H9 (cell line): Measurements from ENCODE around the gene ARMC10. TPM values are rescaled to one million over a fixed set of nuclear protein-coding genes. Genes with fewer than 3 reads are reported as not detected.

ENCODE experiments used
- DNase-seq: peaks from one replicate; pipeline ENCODE4 v3.0.0-alpha.2; 2017
- H2AFZ ChIP-seq: one replicate; pipeline ENCODE4 v1.6.1; 2013; ENCODE audit warnings: mild to moderate bottlenecking, low read length, control low read depth, moderate library complexity
- H2AK5ac ChIP-seq: 2 replicates; pipeline ENCODE4 v1.6.1; 2013; ENCODE audit warnings: low read length, control low read depth, mixed read lengths; ENCODE audit not compliant: insufficient read length
- H2BK120ac ChIP-seq: one replicate; pipeline ENCODE4 v1.6.1; 2013; ENCODE audit warnings: low read depth, mild to moderate bottlenecking, low read length, control low read depth, inconsistent platforms; ENCODE audit not compliant: poor library complexity, severe bottlenecking
- H2BK12ac ChIP-seq: 2 replicates; pipeline ENCODE4 v1.6.1; 2013; ENCODE audit warnings: low read length, control low read depth, mixed read lengths, low read depth; ENCODE audit not compliant: insufficient read length
- H2BK15ac ChIP-seq: 2 replicates; pipeline ENCODE4 v1.6.1; 2013; ENCODE audit warnings: low read depth, low read length, control low read depth
- H2BK20ac ChIP-seq: one replicate; pipeline ENCODE4 v1.6.1; 2013; ENCODE audit warnings: low read depth, mild to moderate bottlenecking, low read length, control low read depth, inconsistent platforms; ENCODE audit not compliant: poor library complexity, severe bottlenecking
- H2BK5ac ChIP-seq: 2 replicates; pipeline ENCODE4 v1.6.1; 2013; ENCODE audit warnings: low read length, control low read depth, mixed read lengths; ENCODE audit not compliant: insufficient read length
- H3K14ac ChIP-seq: 2 replicates; pipeline ENCODE4 v1.6.1; 2013; ENCODE audit warnings: low read length, control low read depth; ENCODE audit not compliant: insufficient read depth
- H3K18ac ChIP-seq: 2 replicates; pipeline ENCODE4 v1.6.1; 2013; ENCODE audit warnings: low read depth, mild to moderate bottlenecking, mixed read lengths, low read length, control low read depth; ENCODE audit not compliant: insufficient read length
- H3K23ac ChIP-seq: 2 replicates; pipeline ENCODE4 v1.6.1; 2013; ENCODE audit warnings: low read length, control low read depth, mixed read lengths, low read depth; ENCODE audit not compliant: insufficient read length
- H3K23me2 ChIP-seq: 2 replicates; pipeline ENCODE4 v1.6.1; 2013; ENCODE audit warnings: low read depth, mild to moderate bottlenecking, mixed read lengths, low read length, control low read depth; ENCODE audit not compliant: insufficient read length, poor library complexity, severe bottlenecking
- H3K27ac ChIP-seq: 2 replicates; pipeline ENCODE4 v1.5.1; 2013; ENCODE audit warnings: low read length, control low read depth, mixed read lengths, low read depth; ENCODE audit not compliant: insufficient read length
- H3K27me3 ChIP-seq: 2 replicates; pipeline ENCODE4 v1.6.1; 2013; ENCODE audit warnings: low read length, control low read depth, inconsistent platforms; ENCODE audit not compliant: insufficient read depth
- H3K4ac ChIP-seq: 2 replicates; pipeline ENCODE4 v1.6.1; 2013; ENCODE audit warnings: low read depth, mild to moderate bottlenecking, control low read depth, inconsistent platforms, low read length, moderate library complexity
- H3K4me1 ChIP-seq: 2 replicates; pipeline ENCODE4 v1.6.1; 2013; ENCODE audit warnings: low read length, control low read depth, inconsistent platforms; ENCODE audit not compliant: insufficient read depth
- H3K4me2 ChIP-seq: 2 replicates; pipeline ENCODE4 v1.6.1; 2013; ENCODE audit warnings: low read length, control low read depth, mixed read lengths; ENCODE audit not compliant: insufficient read length, insufficient read depth
- H3K56ac ChIP-seq: 2 replicates; pipeline ENCODE4 v1.6.1; 2013; ENCODE audit warnings: low read depth, mild to moderate bottlenecking, mixed read lengths, low read length, control low read depth; ENCODE audit not compliant: insufficient read length
- H3K79me1 ChIP-seq: 2 replicates; pipeline ENCODE4 v1.6.1; 2013; ENCODE audit warnings: low read depth, mild to moderate bottlenecking, moderate library complexity, low read length, control low read depth, inconsistent platforms; ENCODE audit not compliant: insufficient read depth, poor library complexity, severe bottlenecking
- H3K79me2 ChIP-seq: 2 replicates; pipeline ENCODE4 v1.6.1; 2013; ENCODE audit warnings: low read length, control low read depth, inconsistent platforms; ENCODE audit not compliant: insufficient read depth
- H3K9ac ChIP-seq: 2 replicates; pipeline ENCODE4 v1.6.1; 2013; ENCODE audit warnings: low read length, control low read depth, mixed read lengths; ENCODE audit not compliant: insufficient read length; ENCODE audit errors: extremely low read depth
- H3K9me3 ChIP-seq: one replicate; pipeline ENCODE4 v1.6.1; 2013; ENCODE audit warnings: low read depth, low read length, inconsistent platforms; ENCODE audit not compliant: control insufficient read depth
- H3T11ph ChIP-seq: one replicate; pipeline ENCODE4 v1.6.1; 2013; ENCODE audit warnings: mild to moderate bottlenecking, low read length, control low read depth, inconsistent platforms
- H4K20me1 ChIP-seq: one replicate; pipeline ENCODE4 v1.6.1; 2013; ENCODE audit not compliant: control insufficient read depth, insufficient read length, insufficient read depth
- H4K5ac ChIP-seq: 2 replicates; pipeline ENCODE4 v1.6.1; 2013; ENCODE audit warnings: low read depth, mild to moderate bottlenecking, mixed read lengths, low read length, control low read depth; ENCODE audit not compliant: insufficient read length
- H4K8ac ChIP-seq: replicated peaks from 2 replicates; pipeline ENCODE4 v1.6.1; 2013; ENCODE audit warnings: low read length, control low read depth, mixed read lengths, low read depth; ENCODE audit not compliant: insufficient read length
- H4K91ac ChIP-seq: 2 replicates; pipeline ENCODE4 v1.6.1; 2013; ENCODE audit warnings: low read depth, mild to moderate bottlenecking, moderate library complexity, mixed read lengths, low read length, control low read depth; ENCODE audit not compliant: insufficient read length
- H3K27ac Mint-ChIP-seq, 3 experiments: 2 replicates in 2 of 3; 3 replicates in 1 of 3; pipeline ENCODE4 v1.8.0; 2020 to 2021; ENCODE audit warnings: mixed read lengths in 3 of 3, mild to moderate bottlenecking in 1 of 3, moderate library complexity in 1 of 3
- H3K27me3 Mint-ChIP-seq: 2 replicates; pipeline ENCODE4 v1.8.0; 2021; ENCODE audit warnings: low read depth, mild to moderate bottlenecking, moderate library complexity, mixed read lengths
- H3K36me3 Mint-ChIP-seq, 3 experiments: 2 replicates in 2 of 3; 3 replicates in 1 of 3; pipeline ENCODE4 v1.8.0; 2020 to 2021; ENCODE audit warnings: low read depth in 3 of 3, mixed read lengths in 3 of 3; ENCODE audit not compliant: insufficient read depth in 1 of 3
- H3K4me1 Mint-ChIP-seq, 2 experiments: 2 replicates each; pipeline ENCODE4 v1.8.0; 2020; ENCODE audit warnings: mixed read lengths in 2 of 2
- H3K4me3 Mint-ChIP-seq, 2 experiments: 2 replicates in 1 of 2; 3 replicates in 1 of 2; pipeline ENCODE4 v1.8.0; 2020 to 2021; ENCODE audit warnings: mild to moderate bottlenecking in 2 of 2, mixed read lengths in 2 of 2, moderate library complexity in 1 of 2
- H3K9me3 Mint-ChIP-seq, 2 experiments: 2 replicates in 1 of 2; 3 replicates in 1 of 2; pipeline ENCODE4 v1.8.0; 2020; ENCODE audit warnings: mild to moderate bottlenecking in 2 of 2, mixed read lengths in 2 of 2, moderate library complexity in 1 of 2
- CTCF ChIP-seq: fragments of 200-600 bp; sonication (generic); conservative IDR thresholded peaks from 3 replicates; pipeline ENCODE4 v1.8.0; 2021; ENCODE audit warnings: antibody characterized with exemption, mild to moderate bottlenecking
- WGBS: extraction: QIAGEN DNeasy Blood & Tissue Kit; methylation state at CpG from one replicate; pipeline ENCODE4 v1.1.7; 2013; ENCODE audit warnings: missing lambda C conversion rate, low lambda C conversion rate, mixed read lengths; ENCODE audit not compliant: insufficient read length; ENCODE audit errors: extremely low coverage; 5-methylcytosine and 5-hydroxymethylcytosine counted together
- total RNA-seq: library from RNA; stranded (reverse); gene quantifications from 2 replicates; pipeline ENCODE4 v1.2.1, GENCODE V29; 2021

ARMC10 gene
- total RNA-seq, 1 experiment from 2014 or later, result 46.8 TPM

DNA sequence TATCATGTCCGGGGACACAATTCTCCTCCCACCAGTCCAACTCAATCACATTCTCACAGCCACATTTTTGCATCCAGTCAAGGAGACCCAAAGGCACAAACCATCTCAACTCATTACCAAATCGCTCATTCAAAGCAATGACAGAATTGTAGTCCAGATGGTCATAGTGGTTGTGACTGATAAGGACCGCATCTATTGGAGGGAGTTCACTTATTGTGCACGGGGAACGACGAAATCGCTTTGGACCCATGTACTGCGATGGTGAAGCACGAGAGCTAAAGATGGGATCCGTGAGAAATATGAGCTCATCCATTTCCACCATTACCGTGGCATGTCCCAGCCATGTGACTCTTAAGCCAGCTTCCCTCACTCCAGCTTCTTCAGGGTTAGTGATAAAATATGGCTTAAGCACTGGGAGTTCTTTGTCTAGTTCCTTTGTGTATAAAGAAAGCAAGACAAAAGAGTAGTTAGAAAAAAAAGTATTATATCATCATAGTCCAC, 44.9 kb downstream of the ARMC10 start:
- Histone ChIP-seq H3K56ac (no peak overlapping the region), H2BK15ac (no peak overlapping the region), H4K5ac (no peak overlapping the region), H3T11ph (no peak overlapping the region), H3K14ac (no peak overlapping the region), H3K23ac (no peak overlapping the region), H3K79me2 (no peaks in the 10 kb centered on the region; the same call in 1 of the 2 replicates), H4K20me1 (no peaks in the 10 kb centered on the region), H2BK120ac (no peak overlapping the region), H3K9me3 (no peaks in the 10 kb centered on the region), H2BK12ac (no peak overlapping the region), H3K23me2 (no peaks in the 10 kb centered on the region), H3K27me3 (no peaks in the 10 kb centered on the region), H4K91ac (no peak overlapping the region), H3K4ac (no peak overlapping the region), H3K79me1 (no peaks in the 10 kb centered on the region), H4K8ac (no peak overlapping the region), H2BK5ac (no peak overlapping the region), H2BK20ac (no peak overlapping the region), H3K27ac (no peak overlapping the region), H2AFZ (no peak overlapping the region), H3K4me1 (no peaks in the 10 kb centered on the region), H3K9ac (no peak overlapping the region), H3K18ac (no peak overlapping the region), H2AK5ac (no peak overlapping the region), H3K4me2 (no peak overlapping the region)
- Mint-ChIP-seq H3K27me3 (no peaks in the 10 kb centered on the region), H3K4me3 (no peak overlapping the region), H3K36me3 (peaks cover 0 to 6% (median 6%) of the 10 kb centered on the region in 3 experiments; a peak in 5 of 7 replicates), H3K9me3 (no peaks in the 10 kb centered on the region), H3K4me1 (no peaks in the 10 kb centered on the region), H3K27ac (no peak overlapping the region)
- no CpG with 5 or more reads among the region's 11 CpGs for WGBS
- no peak for DNase-seq
- TF ChIP-seq CTCF, result no peak
